HG03565 (cell line): ENCODE data around the gene STH.

Source experiments
- ATAC-seq: cut with Tn5 transposase; IDR thresholded peaks from one replicate; pipeline ENCODE4 v1.9.1; 2021; ENCODE audit warnings: mild to moderate bottlenecking, moderate library complexity; ENCODE audit not compliant: unreplicated experiment

The STH gene

DNA sequence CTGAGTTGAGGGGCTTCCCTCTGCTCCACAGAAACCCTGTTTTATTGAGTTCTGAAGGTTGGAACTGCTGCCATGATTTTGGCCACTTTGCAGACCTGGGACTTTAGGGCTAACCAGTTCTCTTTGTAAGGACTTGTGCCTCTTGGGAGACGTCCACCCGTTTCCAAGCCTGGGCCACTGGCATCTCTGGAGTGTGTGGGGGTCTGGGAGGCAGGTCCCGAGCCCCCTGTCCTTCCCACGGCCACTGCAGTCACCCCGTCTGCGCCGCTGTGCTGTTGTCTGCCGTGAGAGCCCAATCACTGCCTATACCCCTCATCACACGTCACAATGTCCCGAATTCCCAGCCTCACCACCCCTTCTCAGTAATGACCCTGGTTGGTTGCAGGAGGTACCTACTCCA, 26.0 kb downstream of the STH start:
- no peak for ATAC-seq

- no peak for ATAC-seq
Observed at GRCh38 chr17:46025510-46026165, 26.6 kb downstream of the STH start.

DNA sequence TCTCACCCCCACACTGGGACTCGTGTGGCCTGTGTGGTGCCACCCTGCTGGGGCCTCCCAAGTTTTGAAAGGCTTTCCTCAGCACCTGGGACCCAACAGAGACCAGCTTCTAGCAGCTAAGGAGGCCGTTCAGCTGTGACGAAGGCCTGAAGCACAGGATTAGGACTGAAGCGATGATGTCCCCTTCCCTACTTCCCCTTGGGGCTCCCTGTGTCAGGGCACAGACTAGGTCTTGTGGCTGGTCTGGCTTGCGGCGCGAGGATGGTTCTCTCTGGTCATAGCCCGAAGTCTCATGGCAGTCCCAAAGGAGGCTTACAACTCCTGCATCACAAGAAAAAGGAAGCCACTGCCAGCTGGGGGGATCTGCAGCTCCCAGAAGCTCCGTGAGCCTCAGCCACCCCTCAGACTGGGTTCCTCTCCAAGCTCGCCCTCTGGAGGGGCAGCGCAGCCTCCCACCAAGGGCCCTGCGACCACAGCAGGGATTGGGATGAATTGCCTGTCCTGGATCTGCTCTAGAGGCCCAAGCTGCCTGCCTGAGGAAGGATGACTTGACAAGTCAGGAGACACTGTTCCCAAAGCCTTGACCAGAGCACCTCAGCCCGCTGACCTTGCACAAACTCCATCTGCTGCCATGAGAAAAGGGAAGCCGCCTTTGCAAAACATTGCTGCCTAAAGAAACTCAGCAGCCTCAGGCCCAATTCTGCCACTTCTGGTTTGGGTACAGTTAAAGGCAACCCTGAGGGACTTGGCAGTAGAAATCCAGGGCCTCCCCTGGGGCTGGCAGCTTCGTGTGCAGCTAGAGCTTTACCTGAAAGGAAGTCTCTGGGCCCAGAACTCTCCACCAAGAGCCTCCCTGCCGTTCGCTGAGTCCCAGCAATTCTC, 27.4 kb downstream of the STH start:
- ATAC-seq: no peak

DNA sequence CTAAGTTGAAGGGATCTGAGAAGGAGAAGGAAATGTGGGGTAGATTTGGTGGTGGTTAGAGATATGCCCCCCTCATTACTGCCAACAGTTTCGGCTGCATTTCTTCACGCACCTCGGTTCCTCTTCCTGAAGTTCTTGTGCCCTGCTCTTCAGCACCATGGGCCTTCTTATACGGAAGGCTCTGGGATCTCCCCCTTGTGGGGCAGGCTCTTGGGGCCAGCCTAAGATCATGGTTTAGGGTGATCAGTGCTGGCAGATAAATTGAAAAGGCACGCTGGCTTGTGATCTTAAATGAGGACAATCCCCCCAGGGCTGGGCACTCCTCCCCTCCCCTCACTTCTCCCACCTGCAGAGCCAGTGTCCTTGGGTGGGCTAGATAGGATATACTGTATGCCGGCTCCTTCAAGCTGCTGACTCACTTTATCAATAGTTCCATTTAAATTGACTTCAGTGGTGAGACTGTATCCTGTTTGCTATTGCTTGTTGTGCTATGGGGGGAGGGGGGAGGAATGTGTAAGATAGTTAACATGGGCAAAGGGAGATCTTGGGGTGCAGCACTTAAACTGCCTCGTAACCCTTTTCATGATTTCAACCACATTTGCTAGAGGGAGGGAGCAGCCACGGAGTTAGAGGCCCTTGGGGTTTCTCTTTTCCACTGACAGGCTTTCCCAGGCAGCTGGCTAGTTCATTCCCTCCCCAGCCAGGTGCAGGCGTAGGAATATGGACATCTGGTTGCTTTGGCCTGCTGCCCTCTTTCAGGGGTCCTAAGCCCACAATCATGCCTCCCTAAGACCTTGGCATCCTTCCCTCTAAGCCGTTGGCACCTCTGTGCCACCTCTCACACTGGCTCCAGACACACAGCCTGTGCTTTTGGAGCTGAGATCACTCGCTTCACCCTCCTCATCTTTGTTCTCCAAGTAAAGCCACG, 28.3 kb downstream of the STH start:
- no peak for ATAC-seq

DNA sequence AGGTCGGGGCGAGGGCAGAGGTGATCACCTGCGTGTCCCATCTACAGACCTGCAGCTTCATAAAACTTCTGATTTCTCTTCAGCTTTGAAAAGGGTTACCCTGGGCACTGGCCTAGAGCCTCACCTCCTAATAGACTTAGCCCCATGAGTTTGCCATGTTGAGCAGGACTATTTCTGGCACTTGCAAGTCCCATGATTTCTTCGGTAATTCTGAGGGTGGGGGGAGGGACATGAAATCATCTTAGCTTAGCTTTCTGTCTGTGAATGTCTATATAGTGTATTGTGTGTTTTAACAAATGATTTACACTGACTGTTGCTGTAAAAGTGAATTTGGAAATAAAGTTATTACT, 28.9 kb downstream of the STH start:
- ATAC-seq: no peak

DNA sequence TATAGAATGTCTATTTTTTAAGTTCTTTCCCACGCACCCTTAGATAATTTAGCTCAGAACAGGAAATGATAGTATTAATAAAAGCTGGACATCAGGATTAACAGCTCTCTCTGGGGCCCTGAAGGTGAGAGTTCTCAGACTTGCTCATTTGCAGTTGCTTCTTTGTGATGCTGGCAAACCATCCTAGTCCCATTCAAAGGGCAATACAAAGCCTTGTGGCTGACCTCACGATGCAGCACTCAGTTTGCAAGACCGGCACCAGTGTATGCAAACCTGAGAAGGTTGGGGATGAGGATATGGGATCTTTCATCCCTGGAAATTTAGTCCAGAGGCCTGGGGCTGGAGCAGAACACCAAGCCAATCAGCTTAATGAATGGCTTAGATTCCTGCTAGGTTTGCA, 29.3 kb downstream of the STH start:
- ATAC-seq: no peak

GRCh38 chr17:46028981-46029565, 30.0 kb downstream of the STH start:
- ATAC-seq: no peak

GRCh38 chr17:46029627-46030026, 30.6 kb downstream of the STH start:
- ATAC-seq: no peak

DNA sequence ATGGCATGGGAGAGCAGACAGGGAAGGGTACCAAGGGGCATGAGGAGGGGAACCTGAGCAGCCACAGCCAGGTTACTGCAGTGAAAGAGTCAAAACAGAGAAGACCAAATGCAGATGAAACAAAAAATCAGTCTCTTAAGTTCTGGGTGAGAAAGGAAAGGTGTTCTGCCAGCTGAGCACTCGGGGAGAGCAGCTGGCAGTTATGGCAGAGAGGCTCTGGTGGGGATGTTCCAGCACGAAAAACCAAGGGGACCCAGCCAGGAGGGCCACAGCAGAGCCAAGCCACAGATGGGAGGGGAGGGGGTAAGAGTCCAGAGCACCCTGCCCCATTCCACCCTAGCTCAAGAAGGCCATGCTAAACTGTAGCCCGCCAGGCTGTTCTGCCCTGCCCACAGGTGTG, 31.7 kb downstream of the STH start:
- ATAC-seq: no peak

GRCh38 chr17:46031440-46031839, 32.4 kb downstream of the STH start:
- ATAC-seq: no peak

DNA sequence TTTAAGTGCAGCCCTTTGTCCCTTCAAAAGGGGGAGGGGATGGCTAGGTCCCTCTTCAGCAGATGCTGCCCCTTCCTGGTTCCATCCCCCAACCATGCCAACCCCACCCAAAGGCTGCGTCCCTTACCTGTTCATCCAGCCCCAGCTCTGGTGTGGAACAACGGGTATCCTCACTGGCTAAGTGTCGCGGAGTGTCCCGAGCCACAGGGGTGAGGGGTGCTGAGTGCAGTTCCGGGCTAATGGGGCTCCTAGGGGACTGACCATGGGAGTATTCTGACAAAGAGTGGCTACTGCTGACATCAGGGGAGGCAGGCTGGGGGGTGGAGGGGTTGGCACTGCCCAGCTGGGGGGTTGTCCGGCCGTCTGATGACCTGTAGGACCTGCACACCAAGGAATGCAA, 32.9 kb downstream of the STH start:
- ATAC-seq: no peak

- no peak for ATAC-seq
Observed at GRCh38 chr17:46032909-46033308, 33.9 kb downstream of the STH start.

GRCh38 chr17:46033392-46033791, 34.3 kb downstream of the STH start:
- ATAC-seq: no peak

DNA sequence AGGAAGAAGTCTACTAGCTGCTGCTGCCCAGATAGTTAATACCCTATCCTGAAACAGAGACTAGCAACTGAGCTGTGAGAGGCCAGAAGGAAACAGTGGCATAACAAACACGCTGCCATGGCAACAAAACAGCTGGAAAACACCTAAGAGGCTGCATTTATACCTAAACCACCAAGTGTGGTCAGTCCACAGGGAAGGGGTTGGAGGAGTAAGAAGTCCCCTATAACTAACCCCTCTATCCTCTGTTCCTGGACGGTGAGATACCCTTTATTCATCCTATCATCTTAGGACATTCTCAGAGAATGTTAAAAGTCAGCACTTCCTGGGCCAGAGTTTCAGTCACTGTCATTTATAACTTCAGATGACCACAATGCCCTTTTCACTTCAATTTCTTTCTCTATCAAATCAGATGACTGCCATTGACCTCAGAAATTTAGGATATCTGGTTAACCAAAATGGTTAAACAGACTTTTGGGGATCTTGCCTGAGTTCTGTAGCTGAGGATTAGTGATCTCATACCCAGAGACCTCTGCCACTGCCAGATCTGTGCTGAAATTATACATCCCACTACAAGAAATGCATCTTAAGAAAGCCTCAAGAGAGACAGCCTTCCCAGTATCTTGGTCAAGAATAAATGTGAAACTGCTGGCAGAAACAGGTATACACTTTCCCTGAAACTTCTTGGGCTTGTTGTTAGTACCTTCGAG, 36.2 kb downstream of the STH start:
- no peak for ATAC-seq

- ATAC-seq: no peak
Observed at GRCh38 chr17:46036491-46036890, 37.4 kb downstream of the STH start.

DNA sequence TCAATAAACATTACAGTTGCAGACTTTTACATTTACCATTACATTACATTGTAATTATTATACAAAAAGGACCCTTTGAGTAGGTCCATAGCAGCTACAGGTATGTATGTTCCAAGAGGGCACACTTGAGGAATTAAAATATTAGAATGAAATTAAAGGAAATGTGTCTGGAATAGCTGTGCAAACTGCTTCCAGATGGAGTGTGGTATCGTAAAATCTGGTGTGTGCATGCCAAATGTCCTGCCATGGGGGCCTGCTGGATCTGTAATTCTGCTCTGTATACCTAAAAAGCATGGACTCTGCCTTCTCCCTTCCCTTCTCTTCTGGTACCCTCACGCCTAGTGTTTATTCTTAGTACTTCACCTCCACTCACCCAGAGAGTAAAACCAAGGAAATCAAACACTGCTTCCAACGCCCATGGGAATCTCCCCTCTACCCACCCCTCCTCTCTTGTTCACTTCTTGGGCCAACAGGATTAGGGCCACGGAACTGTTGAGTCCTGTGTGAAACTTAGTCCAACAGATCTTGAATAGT, 38.7 kb downstream of the STH start:
- no peak for ATAC-seq

GRCh38 chr17:46038414-46038813, 39.4 kb downstream of the STH start:
- no peak for ATAC-seq

DNA sequence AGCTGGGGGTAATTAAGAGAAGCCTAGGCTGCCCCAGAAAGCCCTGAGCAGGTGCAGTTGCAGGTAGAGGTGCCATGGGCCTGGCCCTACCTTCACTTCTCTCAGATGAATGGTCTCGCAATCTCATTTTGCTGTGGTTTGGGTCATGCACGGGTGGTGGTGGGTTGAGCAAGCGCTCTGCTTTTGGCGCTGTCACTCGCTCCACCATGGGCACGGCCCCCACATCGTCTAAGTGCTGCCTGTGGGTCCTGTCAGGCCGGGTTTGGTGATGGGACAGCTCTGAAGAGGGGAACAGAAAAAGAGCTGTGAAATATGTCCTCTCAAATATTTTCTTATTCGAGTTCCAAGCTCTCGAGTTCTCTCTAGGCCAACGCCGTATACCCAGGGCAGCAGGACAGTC, 39.9 kb downstream of the STH start:
- ATAC-seq: no peak

- ATAC-seq: no peak
Observed at GRCh38 chr17:46039592-46040186, 40.6 kb downstream of the STH start.

GRCh38 chr17:46042246-46042645, 43.2 kb downstream of the STH start:
- ATAC-seq: no peak
